GM18873 (cell line): Measurements from ENCODE around the gene SGTB.

Experiments
- ATAC-seq: cut with Tn5 transposase; IDR thresholded peaks from one replicate; pipeline ENCODE4 v1.9.1; 2021; ENCODE audit warnings: mild to moderate bottlenecking, moderate library complexity, moderate number of reproducible peaks; ENCODE audit not compliant: unreplicated experiment, low FRiP score

The SGTB gene, protein sequence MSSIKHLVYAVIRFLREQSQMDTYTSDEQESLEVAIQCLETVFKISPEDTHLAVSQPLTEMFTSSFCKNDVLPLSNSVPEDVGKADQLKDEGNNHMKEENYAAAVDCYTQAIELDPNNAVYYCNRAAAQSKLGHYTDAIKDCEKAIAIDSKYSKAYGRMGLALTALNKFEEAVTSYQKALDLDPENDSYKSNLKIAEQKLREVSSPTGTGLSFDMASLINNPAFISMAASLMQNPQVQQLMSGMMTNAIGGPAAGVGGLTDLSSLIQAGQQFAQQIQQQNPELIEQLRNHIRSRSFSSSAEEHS

DNA sequence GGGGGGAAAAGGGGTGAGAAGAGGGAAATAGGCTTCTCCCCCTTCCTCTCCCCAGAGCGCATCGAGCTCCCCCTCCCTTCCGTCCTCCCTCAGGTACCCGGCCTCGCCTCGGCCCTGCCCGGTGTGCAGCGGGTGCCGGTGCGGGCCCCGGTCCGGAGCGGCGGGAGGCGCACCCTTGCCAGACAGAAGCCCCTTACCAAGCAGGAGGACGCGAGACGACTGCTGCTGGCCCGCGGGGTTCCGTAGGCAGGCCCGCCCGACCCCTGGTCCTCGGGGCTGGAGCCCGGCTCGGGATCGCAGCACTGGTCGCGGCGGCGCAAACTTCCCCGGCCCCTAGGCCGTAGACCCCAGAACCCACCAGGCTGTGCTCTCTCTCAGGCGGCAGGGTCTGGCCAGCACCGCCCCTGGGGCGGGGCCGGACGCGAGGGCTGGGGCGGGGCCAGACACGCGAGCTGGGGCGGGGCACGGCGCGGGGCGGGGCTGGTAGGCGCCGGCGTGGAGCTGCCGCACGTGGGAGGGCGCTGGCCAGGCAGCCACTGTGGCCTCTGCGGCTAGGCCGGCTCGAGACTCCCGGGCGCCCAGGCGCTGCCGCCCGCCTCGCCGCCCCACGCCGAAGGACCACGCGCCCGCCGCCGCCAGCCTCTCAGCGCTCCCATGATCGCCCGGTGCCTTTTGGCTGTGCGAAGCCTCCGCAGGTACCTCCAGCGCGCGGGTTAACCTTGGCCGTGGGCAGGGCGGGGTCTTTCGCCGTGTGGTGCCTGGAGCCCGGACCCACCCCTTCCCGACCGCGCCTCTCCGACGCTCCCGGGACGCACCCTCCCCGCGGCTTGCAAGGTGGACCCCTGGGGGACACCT lies at the start of gene SGTB, which contains the start of gene NLN:
Gene SGTB (minus strand): TSS at position 390 of the 855 bp plus-strand sequence. CDS start 1,302 bp downstream, outside the sequence.
Gene NLN (plus strand): TSS at position 486 of the 855 bp plus-strand sequence. CDS start 169 bp downstream, at position 655.
- peak; percentile 78 for ATAC-seq

DNA sequence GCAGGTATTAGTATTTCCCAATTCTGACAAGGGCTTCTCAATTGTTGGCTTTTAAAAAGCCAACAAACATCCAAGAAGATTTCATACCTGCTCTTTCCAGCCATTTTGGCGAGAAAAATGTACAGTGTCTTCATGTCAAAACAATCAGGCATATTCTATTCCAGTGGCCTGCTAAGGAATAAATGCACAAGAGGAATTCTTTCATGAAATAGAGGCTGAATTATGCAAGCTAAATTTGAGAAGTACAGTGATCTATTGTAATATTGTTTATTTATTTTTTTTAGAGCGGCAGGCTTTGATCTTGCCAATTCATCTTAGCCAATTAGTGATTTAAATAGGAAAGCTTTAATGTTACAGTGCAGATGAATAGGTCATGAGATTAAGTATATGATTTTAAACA lies 49.4 kb upstream of the SGTB start:
- ATAC-seq: no peak

DNA sequence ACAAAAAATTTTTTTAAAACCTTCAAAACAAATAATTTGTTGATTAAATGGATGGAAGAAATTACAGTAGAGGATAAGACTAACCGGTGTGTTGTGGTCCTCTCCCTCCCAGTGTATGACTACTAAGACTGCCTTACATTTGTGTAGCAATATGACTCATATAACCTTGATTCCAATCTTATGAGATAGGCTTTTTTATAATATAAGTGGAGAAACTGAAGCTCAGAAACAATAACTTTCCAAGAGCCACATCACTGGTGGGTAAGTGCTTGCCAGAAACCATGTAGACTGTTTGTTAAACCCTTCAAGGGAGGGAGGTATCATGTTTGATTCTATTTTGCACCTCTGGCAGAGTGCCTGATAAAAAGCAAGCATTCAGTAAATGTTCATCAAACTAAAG lies 47.6 kb upstream of the SGTB start:
- ATAC-seq: no peak

DNA sequence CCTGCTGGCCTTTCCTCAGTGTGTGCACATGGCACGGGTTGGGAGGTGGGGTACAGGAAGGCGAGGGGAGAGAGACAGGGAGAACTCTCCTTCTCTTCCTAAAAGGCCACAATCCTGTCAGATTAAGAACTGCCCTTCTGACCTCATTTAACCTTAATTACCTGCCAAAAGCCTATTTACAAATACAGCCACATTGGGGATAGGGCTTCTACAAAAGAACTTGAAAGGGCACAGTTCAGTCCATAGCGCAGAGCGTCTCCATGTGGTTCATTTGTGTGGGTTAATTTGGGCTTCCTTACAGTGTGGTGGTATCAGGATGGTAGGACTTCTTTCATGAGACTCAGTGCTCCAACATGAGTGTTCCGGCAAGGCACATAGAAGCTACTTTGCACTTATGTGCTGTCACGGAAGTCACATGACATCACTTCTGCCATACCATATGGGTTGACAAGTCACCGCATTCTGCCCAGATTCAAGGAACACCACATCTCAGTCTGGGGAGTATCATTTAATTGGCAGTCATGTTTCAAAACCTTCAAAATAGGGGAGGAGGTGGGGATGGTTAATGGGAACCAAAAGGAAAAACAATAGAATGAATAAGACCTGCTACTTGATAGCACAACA lies 46.9 kb upstream of the SGTB start:
- no peak for ATAC-seq

DNA sequence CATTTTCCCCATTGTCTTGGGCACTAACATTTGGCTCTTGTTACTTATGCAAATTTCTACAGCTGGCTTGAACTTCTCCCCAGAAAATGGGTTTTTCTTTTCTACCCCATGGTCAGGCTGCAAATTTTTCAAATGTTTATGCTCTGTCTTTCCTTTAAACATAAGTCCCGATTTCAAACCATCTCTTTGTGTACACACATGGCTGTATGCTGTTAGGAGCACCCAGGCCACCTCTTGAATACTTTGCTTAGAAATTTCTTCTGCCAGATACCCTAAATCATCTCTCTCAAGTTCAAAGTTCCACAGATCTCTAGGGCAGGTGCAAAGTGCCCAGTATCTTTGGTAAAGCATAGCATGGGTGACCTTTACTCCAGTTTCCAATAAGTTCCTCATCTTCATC lies 45.7 kb upstream of the SGTB start:
- ATAC-seq: no peak

DNA sequence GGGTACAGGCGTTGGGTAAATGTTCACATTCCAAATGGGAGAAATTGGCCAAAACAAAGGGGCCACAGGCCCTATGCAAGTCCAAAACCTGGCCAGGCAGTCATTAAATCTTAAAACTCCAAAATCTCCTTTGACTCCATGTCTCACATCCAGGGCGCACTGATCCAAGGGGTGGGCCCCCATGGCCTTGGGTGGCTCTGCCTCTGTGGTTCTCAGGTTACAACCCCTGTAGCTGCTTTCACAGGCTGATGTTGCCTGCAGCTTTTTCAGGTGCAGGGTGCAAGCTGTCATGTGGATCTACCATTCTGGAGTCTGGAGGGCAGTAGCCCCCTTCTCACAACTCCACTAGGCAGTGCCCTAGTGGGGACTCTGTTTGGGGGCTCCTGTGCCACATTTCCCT lies 44.9 kb upstream of the SGTB start:
- ATAC-seq: no peak

DNA sequence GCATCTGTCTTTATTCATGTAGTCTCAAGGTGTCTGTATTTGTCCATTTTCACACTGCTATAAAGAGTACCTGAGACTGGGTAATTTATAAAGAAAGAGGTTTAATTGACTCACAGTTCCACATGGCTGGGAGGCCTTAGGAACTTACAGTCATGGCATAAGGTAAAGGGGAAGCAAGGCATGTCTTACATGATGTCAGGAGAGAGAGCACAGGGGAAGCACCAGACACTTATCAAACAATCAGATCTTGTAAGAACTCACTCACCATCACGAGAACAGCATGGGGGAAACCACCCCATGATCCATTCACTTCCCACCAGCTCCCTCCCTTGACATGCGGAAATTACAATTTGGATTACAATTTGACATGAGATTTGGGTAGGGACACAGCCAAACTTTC lies 44.3 kb upstream of the SGTB start:
- no peak for ATAC-seq

DNA sequence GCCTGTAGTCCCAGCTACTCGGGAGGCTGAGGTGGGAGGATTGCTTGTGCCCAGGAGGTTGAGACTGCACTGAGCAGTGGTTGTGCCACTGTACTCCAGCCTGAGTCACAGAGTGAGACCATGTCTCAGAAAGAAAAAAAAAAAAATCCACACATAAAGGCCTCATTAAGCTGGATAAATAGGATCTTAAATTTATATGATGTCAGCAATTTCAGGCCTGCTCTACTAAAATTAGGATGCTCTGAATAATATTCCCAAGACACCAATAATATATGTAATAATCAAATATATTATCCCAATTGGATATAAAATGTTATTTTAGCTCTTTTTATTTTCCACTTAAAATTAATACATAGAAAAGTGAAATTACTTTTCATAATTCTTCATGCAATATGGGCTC lies 43.7 kb upstream of the SGTB start:
- no peak for ATAC-seq

DNA sequence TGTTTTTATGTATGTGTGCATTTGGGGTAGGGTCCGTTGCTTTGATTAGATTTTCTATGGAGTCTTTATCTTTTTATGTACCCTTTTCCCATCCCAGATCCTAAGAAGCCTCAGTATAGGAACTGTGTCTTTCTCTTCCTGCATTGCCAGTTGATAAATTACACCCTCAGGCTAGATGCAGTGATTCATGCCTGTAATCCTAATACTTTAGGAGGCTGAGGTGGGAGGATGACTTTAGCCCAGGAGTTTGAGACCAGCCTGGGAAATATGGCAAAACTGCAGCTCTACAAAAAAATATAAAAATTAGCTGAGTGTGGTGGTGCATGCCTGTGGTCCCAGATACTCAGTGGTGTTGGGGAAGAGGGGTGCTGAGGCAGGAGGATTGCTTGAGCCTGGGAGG lies 40.3 kb upstream of the SGTB start:
- ATAC-seq: no peak

DNA sequence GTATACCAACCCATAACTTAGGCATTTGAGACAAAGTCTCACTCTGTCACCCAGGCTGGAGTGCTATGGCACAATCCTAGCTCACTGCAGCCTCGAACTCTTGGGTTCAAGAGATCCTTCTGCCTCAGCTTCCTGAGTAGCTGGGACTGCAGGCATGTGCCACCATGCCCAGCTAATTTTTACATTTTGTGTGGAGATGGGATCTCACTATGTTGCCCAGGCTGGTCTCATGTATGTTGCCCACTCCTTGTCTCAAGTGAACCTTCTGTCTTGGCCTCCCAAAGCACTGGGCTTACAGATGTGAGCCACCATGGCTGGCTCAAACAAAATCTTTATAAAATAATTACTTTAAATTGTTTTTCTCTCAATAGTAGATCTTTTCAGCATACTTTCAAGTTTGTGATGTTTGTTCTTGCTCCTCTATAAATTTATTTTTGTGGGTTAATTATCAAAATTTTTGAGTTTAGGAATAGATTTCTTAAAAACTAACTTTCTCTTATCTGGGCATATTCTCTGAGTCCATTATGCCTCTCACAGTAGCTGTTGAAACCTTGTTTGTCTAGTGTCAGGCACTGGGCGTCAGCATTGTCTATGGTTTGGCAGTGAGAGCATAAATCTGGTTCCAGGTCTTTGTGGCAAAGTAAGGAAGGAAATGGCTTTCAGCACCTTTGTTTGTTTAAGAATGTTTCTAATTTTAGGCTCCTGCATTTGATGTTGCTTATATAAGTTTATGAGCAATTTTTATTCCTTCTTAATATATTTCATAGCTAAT lies 38.8 kb upstream of the SGTB start:
- no peak for ATAC-seq

DNA sequence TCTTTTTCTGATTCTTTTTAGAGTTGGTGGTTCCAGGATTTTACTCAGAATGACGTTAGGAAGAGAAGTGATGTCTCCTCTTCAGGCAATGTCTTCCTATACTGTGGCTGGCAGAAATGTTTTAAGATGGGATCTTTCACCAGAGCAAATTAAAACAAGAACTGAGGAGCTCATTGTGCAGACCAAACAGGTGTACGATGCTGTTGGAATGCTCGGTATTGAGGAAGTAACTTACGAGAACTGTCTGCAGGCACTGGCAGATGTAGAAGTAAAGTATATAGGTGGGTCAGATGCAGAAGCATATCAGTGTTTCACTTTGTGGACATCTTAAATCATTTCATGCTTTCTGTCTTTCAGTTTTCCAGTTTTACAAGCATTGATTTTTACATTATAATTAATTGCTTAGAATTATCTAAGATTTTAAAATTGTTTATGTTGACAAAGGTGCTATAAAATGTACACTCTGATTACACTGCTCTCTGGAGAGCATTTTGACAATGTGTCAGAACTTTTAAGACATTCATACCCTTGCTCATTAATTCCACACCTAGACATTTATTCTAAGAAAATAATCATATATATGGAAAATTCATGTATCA lies 36.7 kb upstream of the SGTB start:
- ATAC-seq: no peak

DNA sequence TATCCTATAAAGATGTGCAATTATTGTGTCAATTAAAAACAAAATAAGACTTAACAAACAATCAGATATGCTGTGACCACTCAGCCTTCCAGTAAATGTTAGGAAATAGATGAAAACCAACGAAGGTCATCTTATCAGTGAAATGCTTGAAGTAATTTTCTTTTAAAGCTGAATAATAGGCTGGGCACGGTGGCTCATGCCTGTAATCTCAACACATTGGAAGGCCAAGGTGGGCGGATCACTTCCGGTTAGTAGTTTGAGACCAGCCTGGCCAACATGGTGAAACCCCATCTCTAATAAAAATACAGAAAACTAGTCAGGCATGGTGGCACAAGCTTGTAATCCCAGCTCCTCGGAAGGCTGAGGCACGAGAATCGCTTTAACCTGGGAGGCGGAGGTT lies 31.3 kb upstream of the SGTB start:
- ATAC-seq: no peak

DNA sequence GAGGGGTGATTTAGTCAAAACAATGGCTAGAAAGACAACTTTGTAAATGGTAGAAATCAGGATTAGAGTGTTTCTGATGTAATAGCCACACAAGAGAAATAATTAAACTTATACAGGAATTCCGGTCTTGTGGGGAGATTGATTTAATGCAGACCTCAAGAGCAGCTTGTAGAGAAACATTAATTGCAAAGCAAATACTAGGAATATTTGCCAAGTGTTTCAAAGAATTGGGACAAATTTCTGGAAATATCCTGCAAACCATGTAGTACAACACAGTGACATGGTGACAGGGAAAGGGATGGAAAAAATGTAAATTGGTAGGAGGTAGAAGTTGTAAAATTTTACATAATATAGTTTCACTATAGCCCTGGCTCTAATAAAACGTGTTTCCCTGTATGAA lies 29.0 kb upstream of the SGTB start:
- ATAC-seq: no peak

DNA sequence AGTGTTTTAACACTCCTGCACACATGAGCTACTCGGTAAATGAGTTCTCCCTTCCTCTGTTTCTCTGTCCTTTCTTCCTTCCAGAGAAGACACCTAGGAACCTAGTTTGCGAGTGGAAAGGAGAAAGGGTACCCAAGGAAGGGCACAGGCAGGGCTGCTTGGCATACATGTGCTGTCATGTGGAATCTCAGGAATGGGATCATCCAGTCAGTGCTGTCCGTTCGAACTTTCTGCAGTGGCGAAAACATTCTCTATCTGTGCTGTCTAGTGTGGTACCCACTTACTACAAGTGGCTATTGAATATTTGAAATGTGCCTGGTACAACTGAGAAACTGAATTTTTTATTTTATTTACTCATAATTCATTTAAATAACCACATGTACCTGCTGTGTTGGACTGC lies 28.0 kb upstream of the SGTB start:
- ATAC-seq: no peak

DNA sequence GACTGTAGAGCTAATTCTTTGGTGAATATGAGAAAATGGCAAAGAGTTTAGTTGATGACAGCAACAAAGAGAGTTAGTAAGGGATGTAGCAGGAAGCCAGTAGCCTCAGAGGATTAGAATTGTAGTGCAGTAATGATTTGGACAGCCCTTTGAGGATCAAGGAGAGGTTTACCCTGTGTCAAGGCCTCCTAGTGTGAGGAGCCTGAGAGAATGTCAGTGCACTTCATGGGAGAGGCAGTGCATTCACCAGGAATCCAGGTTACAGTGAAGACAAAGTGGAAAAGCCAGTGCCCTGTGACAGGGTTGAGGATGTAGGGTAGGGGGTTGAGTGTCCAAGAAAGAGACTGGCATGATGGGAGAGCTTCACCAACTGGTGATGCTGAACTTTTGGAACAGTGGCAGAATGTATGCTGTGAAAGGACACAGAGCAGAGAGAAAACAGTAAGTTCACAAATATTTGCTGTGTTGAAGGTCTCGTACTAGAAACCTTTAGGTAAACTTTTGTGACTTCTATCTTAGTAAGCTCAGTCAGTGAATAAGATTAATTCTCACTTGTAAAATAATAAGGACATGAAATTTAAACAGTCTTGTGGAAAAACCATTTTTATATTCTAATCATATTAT lies 27.4 kb upstream of the SGTB start:
- ATAC-seq: no peak

DNA sequence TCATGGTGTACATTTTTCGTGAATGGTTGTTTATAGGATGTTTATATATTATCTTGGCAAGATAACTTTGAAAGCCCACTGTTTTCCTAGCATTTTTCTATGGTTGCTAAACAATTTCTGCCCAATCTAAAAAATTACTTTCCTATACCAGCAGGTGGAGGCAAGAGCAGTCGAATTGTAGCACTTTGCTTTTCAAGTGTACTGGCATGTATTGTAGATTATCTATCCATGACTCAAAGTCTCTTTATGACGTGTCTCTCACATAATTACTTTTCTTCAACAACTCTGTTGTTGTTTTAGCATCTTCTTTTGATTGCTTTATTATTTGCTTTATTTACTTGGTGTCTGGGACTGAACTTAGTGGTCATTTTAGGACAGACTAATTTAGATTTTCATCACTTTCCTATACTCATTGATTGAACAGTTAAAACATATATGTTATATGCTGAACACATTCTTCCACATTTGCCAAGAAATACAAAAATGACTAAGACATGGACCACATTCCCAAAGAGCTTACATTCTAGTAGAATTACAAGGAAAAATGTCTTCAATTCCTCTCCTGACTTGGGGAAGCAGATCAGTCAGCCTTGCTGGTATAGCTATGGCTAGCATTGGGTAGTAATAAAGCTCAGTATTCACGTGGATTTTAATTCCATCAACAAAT lies 20.8 kb upstream of the SGTB start:
- ATAC-seq: peak; percentile 73

DNA sequence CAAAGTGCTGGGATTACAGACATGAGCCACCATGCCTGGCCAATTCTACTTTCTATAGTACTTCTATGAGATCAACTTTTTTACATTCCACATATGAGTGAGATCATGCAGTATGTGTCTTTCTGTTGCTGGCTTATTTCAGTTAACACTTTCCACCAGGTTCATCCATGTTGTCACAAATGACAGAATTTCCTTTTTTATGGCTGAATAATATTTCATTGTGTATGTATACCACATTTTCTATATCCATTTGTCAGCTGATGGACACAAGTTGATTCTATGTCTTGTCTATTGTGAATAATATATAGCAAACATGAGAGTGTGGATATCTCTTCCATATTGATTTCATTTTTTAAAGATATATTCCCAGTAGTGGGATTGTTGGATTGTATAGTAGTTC lies 17.3 kb upstream of the SGTB start:
- ATAC-seq: no peak

DNA sequence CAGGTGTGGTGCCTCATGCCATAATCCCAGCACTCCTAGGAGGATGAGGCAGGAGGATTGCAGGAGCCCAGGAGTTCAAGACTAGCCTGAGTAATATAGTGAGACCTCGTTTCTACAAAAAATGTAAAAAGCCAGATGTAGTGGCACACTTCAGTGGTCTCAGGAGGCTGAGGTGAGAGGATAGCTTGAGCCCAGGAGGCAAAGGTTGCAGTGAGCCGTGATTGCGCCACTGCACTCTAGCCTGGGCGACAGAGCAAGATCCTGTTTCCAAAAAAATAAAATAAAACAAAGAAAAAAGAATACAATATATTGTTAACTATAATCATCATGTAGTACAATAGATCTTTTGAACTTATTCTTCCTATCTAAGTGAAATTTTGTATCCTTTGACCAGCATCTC lies 16.4 kb upstream of the SGTB start:
- no peak for ATAC-seq

DNA sequence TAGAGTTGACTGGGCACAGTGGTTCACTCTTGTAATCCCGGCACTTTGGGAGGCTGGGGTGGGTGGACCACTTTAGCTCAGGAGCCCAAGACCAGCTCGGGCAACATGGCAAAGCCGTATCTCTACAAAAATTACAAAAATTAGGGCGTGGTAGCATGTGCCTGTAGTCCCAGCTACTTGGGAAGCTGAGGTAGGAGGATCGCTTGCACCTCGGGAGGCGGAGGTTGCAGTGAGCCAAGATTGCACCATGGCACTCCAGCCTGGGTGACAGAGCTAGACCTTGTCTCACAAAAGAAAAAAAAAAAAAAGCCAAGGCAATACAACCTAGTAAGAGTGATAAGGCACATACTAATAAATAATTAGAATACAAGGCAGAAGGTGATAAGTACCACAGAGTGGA lies 15.9 kb upstream of the SGTB start:
- no peak for ATAC-seq
